K562 (cell line): ENCODE data around the gene SEMA3F.

Experiments
- EHMT2 ChIP-seq: fragments of 450-650 bp; IDR thresholded peaks from 2 replicates; pipeline ENCODE4 v1.6.1; 2018; ENCODE audit warnings: antibody characterized with exemption
- KAT2B ChIP-seq: IDR thresholded peaks from one replicate; pipeline ENCODE4 v1.6.1; 2012; ENCODE audit warnings: low read depth, mild to moderate bottlenecking, control low read depth, inconsistent platforms, low read length, moderate library complexity
- SMAD4 ChIP-seq: fragments of 250-450 bp; sonication (Bioruptor Pico); conservative IDR thresholded peaks from 2 replicates; pipeline ENCODE4 v1.8.0; 2021; ENCODE audit warnings: inconsistent platforms, mild to moderate bottlenecking, moderate library complexity

GRCh38 chr3:50232303-50232702 is 77.2 kb downstream of the SEMA3F start:
- TF ChIP-seq EHMT2 (no peak), SMAD4 (no peak), KAT2B (no peak)
